HepG2 (cell line): ENCODE data around the gene CLEC7A.

Source experiments
- CTCF ChIP-seq: sonication (generic); formaldehyde crosslinking; IDR thresholded peaks from 2 replicates; pipeline ENCODE4 v1.5.0; 2020; ENCODE audit warnings: mild to moderate bottlenecking, missing genetic modification reagents, moderate library complexity
- JUND ChIP-seq: sonication (generic); formaldehyde crosslinking; IDR thresholded peaks from 2 replicates; pipeline ENCODE4 v1.8.0; 2022; ENCODE audit warnings: mild to moderate bottlenecking, missing genetic modification reagents
- KAT2B ChIP-seq: fragments of 150-350 bp; IDR thresholded peaks from 2 replicates; pipeline ENCODE4 v1.6.1; 2014; ENCODE audit warnings: low read depth, low read length, borderline replicate concordance
- MYC ChIP-seq: sonication (generic); formaldehyde crosslinking; IDR thresholded peaks from 2 replicates; pipeline ENCODE4 v1.9.0; 2021; ENCODE audit warnings: missing genetic modification reagents, borderline replicate concordance
- NFKB2 ChIP-seq: sonication (generic); formaldehyde crosslinking; IDR thresholded peaks from 2 replicates; pipeline ENCODE4 v1.4.0; 2020; ENCODE audit warnings: missing genetic modification reagents, borderline replicate concordance
- SKIL ChIP-seq: sonication (generic); formaldehyde crosslinking; IDR thresholded peaks from 2 replicates; pipeline ENCODE4 v1.8.0; 2022; ENCODE audit warnings: missing genetic modification reagents, mild to moderate bottlenecking, moderate library complexity, borderline replicate concordance
- TCF12 ChIP-seq, 2 experiments: fragments of 450-650 bp in 1 of 2; sonication (generic) in 1 of 2; formaldehyde crosslinking in 1 of 2; IDR thresholded peaks; 2 replicates each; pipeline versions ENCODE4 v1.6.1 to v1.8.0; 2017 to 2022; ENCODE audit warnings: antibody characterized with exemption in 1 of 2, mild to moderate bottlenecking in 1 of 2, missing genetic modification reagents in 1 of 2, moderate library complexity in 1 of 2

- TF ChIP-seq NFKB2 = no peak
- TF ChIP-seq SKIL = no peak
- TF ChIP-seq MYC (CRISPR knock-in tag) = no peak
- no peak for TF ChIP-seq KAT2B
- TF ChIP-seq CTCF (CRISPR knock-in tag) = no peak
- TF ChIP-seq TCF12 (IDR thresholded peaks at IDR 0.05) = no peak
- TF ChIP-seq TCF12 (CRISPR knock-in tag; IDR thresholded peaks at IDR 0.05) = no peak
- no peak for TF ChIP-seq JUND (CRISPR knock-in tag)
Observed at GRCh38 chr12:10115311-10115710, 14.7 kb downstream of the CLEC7A start.
